B cell (primary cell): ENCODE results near the gene PGA5. TPM values are rescaled to one million over a fixed set of nuclear protein-coding genes. Genes with fewer than 3 reads are reported as not detected.

ENCODE experiments used
- ATAC-seq: fragments of 200-7000 bp; cut with Tn5 transposase; one replicate; pipeline ENCODE4 v1.10.0; 2021; ENCODE audit warnings: low read depth, mild to moderate bottlenecking, moderate number of reproducible peaks, moderate library complexity
- CTCF ChIA-PET: fragments of 350-600 bp; sonication (Branson Sonifier 250); formaldehyde crosslinking; loops from one replicate; lab custom pipeline; 2021; ENCODE audit warnings: antibody characterized with exemption, inconsistent platforms; lab: Charles Lee
- POLR2A ChIA-PET: fragments of 350-600 bp; sonication (Branson Sonifier 250); formaldehyde crosslinking; loops from one replicate; lab custom pipeline; 2021; ENCODE audit warnings: antibody characterized with exemption; lab: Charles Lee
- DNase-seq: peaks from one replicate; pipeline ENCODE4 v3.0.0; 2013
- H2AFZ ChIP-seq: 2 replicates; pipeline ENCODE4 v1.6.1; 2012; ENCODE audit warnings: mild to moderate bottlenecking, low read depth, low read length; ENCODE audit not compliant: insufficient read depth, poor library complexity, severe bottlenecking
- H3K27ac ChIP-seq, 2 donors: 1 replicate in 1 of 2; 2 replicates in 1 of 2; pipeline ENCODE4 v1.5.1; 2012 to 2013; ENCODE audit warnings: low read length in 2 of 2, mild to moderate bottlenecking in 2 of 2, moderate library complexity in 1 of 2
- H3K27me3 ChIP-seq, 4 experiments: fragments of 200-600 bp in 1 of 4; sonication (generic) in 1 of 4; replicated peaks in 1 of 4; 1 replicate in 2 of 4; 2 replicates in 2 of 4; pipeline versions ENCODE4 v1.6.1 to v1.7.0; 2013 to 2016; ENCODE audit warnings: low read length in 3 of 4, mild to moderate bottlenecking in 2 of 4, mixed read lengths in 1 of 4, moderate library complexity in 1 of 4; ENCODE audit not compliant: insufficient read depth in 4 of 4, control insufficient read depth in 3 of 4; ENCODE audit errors: control extremely low read depth in 1 of 4
- H3K36me3 ChIP-seq, 2 experiments: replicated peaks in 1 of 2; 1 replicate in 1 of 2; 2 replicates in 1 of 2; pipeline versions ENCODE4 v1.6.1 to v1.7.1; 2013; ENCODE audit warnings: low read length in 1 of 2; ENCODE audit not compliant: insufficient read depth in 2 of 2, control insufficient read depth in 1 of 2; ENCODE audit errors: control extremely low read depth in 1 of 2, extremely low read depth in 1 of 2
- H3K4me1 ChIP-seq, 2 donors: fragments of 200-600 bp in 1 of 2; sonication (generic) in 1 of 2; 1 replicate in 1 of 2; 2 replicates in 1 of 2; pipeline versions ENCODE4 v1.5.1 to v1.6.1; 2013 to 2017; ENCODE audit warnings: low read length in 2 of 2; ENCODE audit not compliant: control insufficient read depth in 2 of 2, insufficient read depth in 2 of 2
- H3K4me2 ChIP-seq: replicated peaks from 2 replicates; pipeline ENCODE3; 2012; ENCODE audit warnings: mild to moderate bottlenecking, low read depth, low read length; ENCODE audit not compliant: poor library complexity, severe bottlenecking
- H3K4me3 ChIP-seq, 5 experiments: fragments of 200-600 bp in 1 of 5; sonication (generic) in 1 of 5; 1 replicate in 3 of 5; 2 replicates in 2 of 5; pipeline versions ENCODE4 v1.5.1 to v1.7.0; 2011 to 2016; ENCODE audit warnings: low read length in 4 of 5, mild to moderate bottlenecking in 4 of 5, low read depth in 2 of 5, control low read depth in 1 of 5, moderate library complexity in 1 of 5; ENCODE audit not compliant: insufficient read depth in 1 of 5; ENCODE audit errors: control extremely low read depth in 1 of 5, extremely low read depth in 1 of 5
- H3K79me2 ChIP-seq: fragments of 200-600 bp; sonication (generic); one replicate; pipeline ENCODE4 v1.6.0; 2016; ENCODE audit warnings: low read length; ENCODE audit not compliant: control insufficient read depth, insufficient read depth
- H3K9ac ChIP-seq: fragments of 200-600 bp; sonication (generic); 2 replicates; pipeline ENCODE4 v1.6.1; 2017; ENCODE audit warnings: mild to moderate bottlenecking, low read length, moderate library complexity
- H3K9me3 ChIP-seq, 3 donors: one replicate each; pipeline versions ENCODE4 v1.6.1 to v1.7.1; 2013; ENCODE audit warnings: low read length in 2 of 3; ENCODE audit not compliant: control insufficient read depth in 2 of 3, insufficient read depth in 1 of 3; ENCODE audit errors: control extremely low read depth in 1 of 3
- H4K20me1 ChIP-seq: 2 replicates; pipeline ENCODE4 v1.6.0; 2012; ENCODE audit warnings: mild to moderate bottlenecking, low read length; ENCODE audit not compliant: insufficient read depth, control insufficient read depth, poor library complexity, severe bottlenecking
- H3K27ac Mint-ChIP-seq: one replicate; pipeline ENCODE4 v1.8.0; 2021; ENCODE audit warnings: mixed read lengths
- H3K27me3 Mint-ChIP-seq: one replicate; pipeline ENCODE4 v1.8.0; 2021; ENCODE audit warnings: mixed read lengths
- H3K4me1 Mint-ChIP-seq: one replicate; pipeline ENCODE4 v1.8.0; 2021; ENCODE audit warnings: mixed read lengths
- H3K4me3 Mint-ChIP-seq: one replicate; pipeline ENCODE4 v1.8.0; 2021; ENCODE audit warnings: mixed read lengths
- H3K9me3 Mint-ChIP-seq: one replicate; pipeline ENCODE4 v1.8.0; 2022; ENCODE audit warnings: mixed read lengths; ENCODE audit not compliant: insufficient read depth
- CTCF ChIP-seq: fragments of 200-600 bp; IDR thresholded peaks from one replicate; pipeline ENCODE4 v1.8.0; 2022; ENCODE audit warnings: antibody characterized with exemption, mild to moderate bottlenecking
- EZH2 ChIP-seq: IDR thresholded peaks from 2 replicates; pipeline ENCODE4 v1.6.1; 2012; ENCODE audit warnings: borderline replicate concordance, low read depth, mild to moderate bottlenecking, moderate library complexity, low read length; ENCODE audit not compliant: insufficient read depth, poor library complexity, severe bottlenecking
- WGBS: methylation state at CpG from one replicate; pipeline ENCODE4 v1.1.5; 2013; ENCODE audit warnings: missing lambda C conversion rate; ENCODE audit not compliant: insufficient coverage; 5-methylcytosine and 5-hydroxymethylcytosine counted together
- intact Hi-C: fragments of 100-400 bp; cut with micrococcal nuclease; formaldehyde crosslinking; loops from one replicate; pipeline ENCODE4 v1.10.0; 2022
- polyA plus RNA-seq: library from polyadenylated mRNA; depleted of rRNA; stranded (reverse); fragments of >200 nt; gene quantifications from 2 replicates; pipeline ENCODE4 v1.2.3, GENCODE V29; 2012
- total RNA-seq, 2 donors: library from RNA; stranded (reverse); fragments of 120-200 nt in 1 of 2; gene quantifications; 1 replicate in 1 of 2; 2 replicates in 1 of 2; pipeline versions ENCODE4 v1.2.3 to v1.2.4, GENCODE V29; 2013 to 2022

Gene PGA5
- total and polyA plus RNA-seq, 2 donors (not counting 1 experiment from before 2014, with no cell fraction given) = not detected

GRCh38 chr11:61277186-61278000, 36.4 kb downstream of the PGA5 start:
- ATAC-seq (no peak), DNase-seq (no peak)
- POLR2A ChIA-PET = interaction anchor here (0.7 kb wide), 1 partner anchor 46 kb away, joined by 4 read pairs; no protein-coding TSS in a partner anchor
- TF ChIP-seq EZH2 = no peak
- TF ChIP-seq CTCF = no peak
- Histone ChIP-seq H2AFZ (no peak overlapping the region), H3K79me2 (no peaks in the 10 kb centered on the region), H3K4me2 (no peak overlapping the region), H3K4me1 (no peaks in the 10 kb centered on the region), H3K9me3 (no peaks in the 10 kb centered on the region), H4K20me1 (no peaks in the 10 kb centered on the region), H3K4me3 (no peak overlapping the region), H3K9ac (no peak overlapping the region), H3K27me3 (no peaks in the 10 kb centered on the region), H3K36me3 (no peaks in the 10 kb centered on the region), H3K27ac (no peak overlapping the region)
- intact Hi-C loops = no loop called here
- Mint-ChIP-seq H3K4me1 (no peaks in the 10 kb centered on the region), H3K27ac (no peak overlapping the region), H3K4me3 (no peak overlapping the region), H3K9me3 (no peaks in the 10 kb centered on the region), H3K27me3 (no peaks in the 10 kb centered on the region)
- CTCF ChIA-PET = no interaction called here
- WGBS = 100% methylated on average over 5 of the region's 14 CpGs

- Histone ChIP-seq H3K27ac (no peak overlapping the region), H3K27me3 (no peaks in the 10 kb centered on the region), H3K9me3 (no peaks in the 10 kb centered on the region), H3K4me1 (no peaks in the 10 kb centered on the region), H3K4me3 (no peak overlapping the region), H4K20me1 (no peaks in the 10 kb centered on the region), H3K9ac (no peak overlapping the region), H2AFZ (no peak overlapping the region), H3K79me2 (no peaks in the 10 kb centered on the region), H3K36me3 (no peaks in the 10 kb centered on the region), H3K4me2 (no peak overlapping the region)
- no peaks in the 10 kb centered on the region for H3K27me3 Mint-ChIP-seq
- no peak for DNase-seq
- WGBS = 93% methylated on average over 8 of the region's 10 CpGs
- no peak overlapping the region for H3K27ac Mint-ChIP-seq
- POLR2A ChIA-PET = interaction anchor here (0.7 kb wide), 1 partner anchor 45 kb away, joined by 4 read pairs; no protein-coding TSS in a partner anchor
- TF ChIP-seq CTCF (no peak), EZH2 (no peak)
- no peak overlapping the region for H3K4me3 Mint-ChIP-seq
- no peaks in the 10 kb centered on the region for H3K4me1 Mint-ChIP-seq
- CTCF ChIA-PET = no interaction called here
- no peak for ATAC-seq
- no peaks in the 10 kb centered on the region for H3K9me3 Mint-ChIP-seq
- intact Hi-C loops = no loop called here
These were observed 37.1 kb downstream of the PGA5 start for GRCh38 chr11:61278001-61278470.
